Limb (tissue), 2 donors: ENCODE measurements around the gene SPOCK1.
"Not testable (repeated sequence)": the region's sequence is repeated elsewhere in the genome, so short reads cannot be mapped to it uniquely, and the experiment has no call there.

Source experiments
- DNase-seq, 2 donors: peaks; one replicate each; pipeline ENCODE4 v3.0.0-alpha.2; 2016; ENCODE audit errors: extremely low spot score in 2 of 2

The SPOCK1 gene

GRCh38 chr5:137266186-137266585, 232.9 kb downstream of the SPOCK1 start:
- no peak for DNase-seq

- no peak for DNase-seq
Observed at GRCh38 chr5:137265457-137265856, 233.7 kb downstream of the SPOCK1 start.

GRCh38 chr5:137264573-137264972, 234.6 kb downstream of the SPOCK1 start:
- no peak for DNase-seq

GRCh38 chr5:137264041-137264440, 235.1 kb downstream of the SPOCK1 start:
- no peak for DNase-seq

- no peak for DNase-seq
Observed at GRCh38 chr5:137263371-137264005, 235.6 kb downstream of the SPOCK1 start.

GRCh38 chr5:137262818-137263217, 236.3 kb downstream of the SPOCK1 start:
- no peak for DNase-seq

- DNase-seq: no peak
Observed at GRCh38 chr5:137260820-137261695, 238.1 kb downstream of the SPOCK1 start.

GRCh38 chr5:137259115-137259514, 240.0 kb downstream of the SPOCK1 start:
- not testable (repeated sequence) for DNase-seq

- DNase-seq: no peak
Observed at GRCh38 chr5:137254119-137255090, 244.7 kb downstream of the SPOCK1 start.

GRCh38 chr5:137252512-137252911, 246.6 kb downstream of the SPOCK1 start:
- DNase-seq: no peak

- no peak for DNase-seq
Observed at GRCh38 chr5:137250421-137250820, 248.7 kb downstream of the SPOCK1 start.

- no peak for DNase-seq
Observed at GRCh38 chr5:137248527-137248926, 250.6 kb downstream of the SPOCK1 start.

GRCh38 chr5:137245438-137245837, 253.7 kb downstream of the SPOCK1 start:
- DNase-seq: no peak

- no peak for DNase-seq
Observed at GRCh38 chr5:137240285-137240684, 258.8 kb downstream of the SPOCK1 start.

GRCh38 chr5:137236849-137237507, 262.1 kb downstream of the SPOCK1 start:
- no peak for DNase-seq

- DNase-seq: no peak
Observed at GRCh38 chr5:137236252-137236651, 262.9 kb downstream of the SPOCK1 start.

- DNase-seq: no peak
Observed at GRCh38 chr5:137234973-137235943, 263.9 kb downstream of the SPOCK1 start.

- DNase-seq: no peak
Observed at GRCh38 chr5:137233726-137234125, 265.4 kb downstream of the SPOCK1 start.

- not testable (repeated sequence) for DNase-seq
Observed at GRCh38 chr5:137233304-137233703, 265.8 kb downstream of the SPOCK1 start.

- DNase-seq: no peak
Observed at GRCh38 chr5:137231540-137231939, 267.6 kb downstream of the SPOCK1 start.
